ENCODE data around the gene RAPGEF5. TPM values are rescaled to one million over a fixed set of nuclear protein-coding genes. Genes with fewer than 3 reads are reported as not detected.

The RAPGEF5 gene
- total RNA-seq, 1 donor from 2014 or later = 29.7 TPM

- Histone ChIP-seq H3K9me3 (ENCODE audit: control insufficient read depth in 3 of 3, low read length in 3 of 3) (no peaks in the 10 kb centered on the region), H3K27ac (ENCODE audit: low read depth, low read length) (no peak overlapping the region), H3K4me3 (ENCODE audit: low read length in 3 of 3) (no peak overlapping the region), H3K9ac (ENCODE audit: low read depth in 1 of 3, low read length in 3 of 3) (no peak overlapping the region), H3K36me3 (ENCODE audit: control insufficient read depth in 3 of 3, insufficient read depth in 3 of 3, low read length in 3 of 3) (no peaks in the 10 kb centered on the region), H3K4me1 (ENCODE audit: control insufficient read depth in 3 of 3, insufficient read depth in 3 of 3, low read length in 3 of 3) (no peaks in the 10 kb centered on the region), H3K27me3 (ENCODE audit: control insufficient read depth in 3 of 3, insufficient read depth in 3 of 3, low read length in 3 of 3) (no peaks in the 10 kb centered on the region)
These were observed 177.5 kb downstream of the RAPGEF5 start for GRCh38 chr7:22179442-22179879.

- no peaks in the 10 kb centered on the region for H3K36me3 ChIP-seq (ENCODE audit: control insufficient read depth in 3 of 3, insufficient read depth in 3 of 3, low read length in 3 of 3)
- H3K4me3 ChIP-seq (ENCODE audit: low read length in 3 of 3) = no peak overlapping the region
- H3K9ac ChIP-seq (ENCODE audit: low read depth in 1 of 3, low read length in 3 of 3) = no peak overlapping the region
- no peaks in the 10 kb centered on the region for H3K27me3 ChIP-seq (ENCODE audit: control insufficient read depth in 3 of 3, insufficient read depth in 3 of 3, low read length in 3 of 3)
- no peaks in the 10 kb centered on the region for H3K4me1 ChIP-seq (ENCODE audit: control insufficient read depth in 3 of 3, insufficient read depth in 3 of 3, low read length in 3 of 3)
- no peak overlapping the region for H3K27ac ChIP-seq (ENCODE audit: low read depth, low read length)
- H3K9me3 ChIP-seq (ENCODE audit: control insufficient read depth in 3 of 3, low read length in 3 of 3) = no peaks in the 10 kb centered on the region
These were observed 178.2 kb downstream of the RAPGEF5 start for GRCh38 chr7:22178735-22179134.

GRCh38 chr7:22176791-22177412, 180.1 kb downstream of the RAPGEF5 start:
- Histone ChIP-seq H3K36me3 (ENCODE audit: control insufficient read depth in 3 of 3, insufficient read depth in 3 of 3, low read length in 3 of 3) (no peaks in the 10 kb centered on the region), H3K27me3 (ENCODE audit: control insufficient read depth in 3 of 3, insufficient read depth in 3 of 3, low read length in 3 of 3) (no peaks in the 10 kb centered on the region), H3K4me1 (ENCODE audit: control insufficient read depth in 3 of 3, insufficient read depth in 3 of 3, low read length in 3 of 3) (no peaks in the 10 kb centered on the region), H3K4me3 (ENCODE audit: low read length in 3 of 3) (no peak overlapping the region), H3K9me3 (ENCODE audit: control insufficient read depth in 3 of 3, low read length in 3 of 3) (no peaks in the 10 kb centered on the region), H3K9ac (ENCODE audit: low read depth in 1 of 3, low read length in 3 of 3) (no peak overlapping the region), H3K27ac (ENCODE audit: low read depth, low read length) (no peak overlapping the region)

- H3K9ac ChIP-seq (ENCODE audit: low read depth in 1 of 3, low read length in 3 of 3) = no peak overlapping the region
- H3K9me3 ChIP-seq (ENCODE audit: control insufficient read depth in 3 of 3, low read length in 3 of 3) = no peaks in the 10 kb centered on the region
- H3K36me3 ChIP-seq (ENCODE audit: control insufficient read depth in 3 of 3, insufficient read depth in 3 of 3, low read length in 3 of 3) = no peaks in the 10 kb centered on the region
- H3K27me3 ChIP-seq (ENCODE audit: control insufficient read depth in 3 of 3, insufficient read depth in 3 of 3, low read length in 3 of 3) = no peaks in the 10 kb centered on the region
- H3K4me1 ChIP-seq (ENCODE audit: control insufficient read depth in 3 of 3, insufficient read depth in 3 of 3, low read length in 3 of 3) = no peaks in the 10 kb centered on the region
- H3K4me3 ChIP-seq (ENCODE audit: low read length in 3 of 3) = no peak overlapping the region
- H3K27ac ChIP-seq (ENCODE audit: low read depth, low read length) = no peak overlapping the region
These were observed 182.4 kb downstream of the RAPGEF5 start for GRCh38 chr7:22174574-22174953.

- H3K9me3 ChIP-seq (ENCODE audit: control insufficient read depth in 3 of 3, low read length in 3 of 3) = no peaks in the 10 kb centered on the region
- no peaks in the 10 kb centered on the region for H3K27me3 ChIP-seq (ENCODE audit: control insufficient read depth in 3 of 3, insufficient read depth in 3 of 3, low read length in 3 of 3)
- H3K36me3 ChIP-seq (ENCODE audit: control insufficient read depth in 3 of 3, insufficient read depth in 3 of 3, low read length in 3 of 3) = no peaks in the 10 kb centered on the region
- no peak overlapping the region for H3K9ac ChIP-seq (ENCODE audit: low read depth in 1 of 3, low read length in 3 of 3)
- no peaks in the 10 kb centered on the region for H3K4me1 ChIP-seq (ENCODE audit: control insufficient read depth in 3 of 3, insufficient read depth in 3 of 3, low read length in 3 of 3)
- no peak overlapping the region for H3K4me3 ChIP-seq (ENCODE audit: low read length in 3 of 3)
- H3K27ac ChIP-seq (ENCODE audit: low read depth, low read length) = no peak overlapping the region
These were observed 183.0 kb downstream of the RAPGEF5 start for GRCh38 chr7:22173685-22174573.

- Histone ChIP-seq H3K27me3 (ENCODE audit: control insufficient read depth in 3 of 3, insufficient read depth in 3 of 3, low read length in 3 of 3) (no peaks in the 10 kb centered on the region), H3K4me1 (ENCODE audit: control insufficient read depth in 3 of 3, insufficient read depth in 3 of 3, low read length in 3 of 3) (no peaks in the 10 kb centered on the region), H3K9ac (ENCODE audit: low read depth in 1 of 3, low read length in 3 of 3) (no peak overlapping the region), H3K27ac (ENCODE audit: low read depth, low read length) (no peak overlapping the region), H3K9me3 (ENCODE audit: control insufficient read depth in 3 of 3, low read length in 3 of 3) (no peaks in the 10 kb centered on the region), H3K36me3 (ENCODE audit: control insufficient read depth in 3 of 3, insufficient read depth in 3 of 3, low read length in 3 of 3) (peaks cover 0 to 2% (median 0%) of the 10 kb centered on the region in 3 donors), H3K4me3 (ENCODE audit: low read length in 3 of 3) (no peak overlapping the region)
These were observed 188.8 kb downstream of the RAPGEF5 start for GRCh38 chr7:22168129-22168634.

GRCh38 chr7:22167482-22167881, 189.5 kb downstream of the RAPGEF5 start:
- H3K27me3 ChIP-seq (ENCODE audit: control insufficient read depth in 3 of 3, insufficient read depth in 3 of 3, low read length in 3 of 3) = no peaks in the 10 kb centered on the region
- H3K9ac ChIP-seq (ENCODE audit: low read depth in 1 of 3, low read length in 3 of 3) = no peak overlapping the region
- H3K4me3 ChIP-seq (ENCODE audit: low read length in 3 of 3) = no peak overlapping the region
- no peaks in the 10 kb centered on the region for H3K4me1 ChIP-seq (ENCODE audit: control insufficient read depth in 3 of 3, insufficient read depth in 3 of 3, low read length in 3 of 3)
- no peak overlapping the region for H3K27ac ChIP-seq (ENCODE audit: low read depth, low read length)
- H3K36me3 ChIP-seq (ENCODE audit: control insufficient read depth in 3 of 3, insufficient read depth in 3 of 3, low read length in 3 of 3) = peaks cover 0 to 2% (median 0%) of the 10 kb centered on the region in 3 donors
- no peaks in the 10 kb centered on the region for H3K9me3 ChIP-seq (ENCODE audit: control insufficient read depth in 3 of 3, low read length in 3 of 3)

GRCh38 chr7:22166928-22167327, 190.0 kb downstream of the RAPGEF5 start:
- Histone ChIP-seq H3K27ac (ENCODE audit: low read depth, low read length) (no peak overlapping the region), H3K36me3 (ENCODE audit: control insufficient read depth in 3 of 3, insufficient read depth in 3 of 3, low read length in 3 of 3) (peaks cover 0 to 2% (median 0%) of the 10 kb centered on the region in 3 donors), H3K4me3 (ENCODE audit: low read length in 3 of 3) (no peak overlapping the region), H3K4me1 (ENCODE audit: control insufficient read depth in 3 of 3, insufficient read depth in 3 of 3, low read length in 3 of 3) (no peaks in the 10 kb centered on the region), H3K9me3 (ENCODE audit: control insufficient read depth in 3 of 3, low read length in 3 of 3) (no peaks in the 10 kb centered on the region), H3K9ac (ENCODE audit: low read depth in 1 of 3, low read length in 3 of 3) (no peak overlapping the region), H3K27me3 (ENCODE audit: control insufficient read depth in 3 of 3, insufficient read depth in 3 of 3, low read length in 3 of 3) (no peaks in the 10 kb centered on the region)

GRCh38 chr7:22159341-22159740, 197.6 kb downstream of the RAPGEF5 start:
- no peaks in the 10 kb centered on the region for H3K9me3 ChIP-seq (ENCODE audit: control insufficient read depth in 3 of 3, low read length in 3 of 3)
- H3K9ac ChIP-seq (ENCODE audit: low read depth in 1 of 3, low read length in 3 of 3) = no peak overlapping the region
- no peaks in the 10 kb centered on the region for H3K27me3 ChIP-seq (ENCODE audit: control insufficient read depth in 3 of 3, insufficient read depth in 3 of 3, low read length in 3 of 3)
- H3K4me3 ChIP-seq (ENCODE audit: low read length in 3 of 3) = no peak overlapping the region
- H3K4me1 ChIP-seq (ENCODE audit: control insufficient read depth in 3 of 3, insufficient read depth in 3 of 3, low read length in 3 of 3) = no peaks in the 10 kb centered on the region
- H3K36me3 ChIP-seq (ENCODE audit: control insufficient read depth in 3 of 3, insufficient read depth in 3 of 3, low read length in 3 of 3) = peaks cover 0 to 4% (median 0%) of the 10 kb centered on the region in 3 donors
- no peak overlapping the region for H3K27ac ChIP-seq (ENCODE audit: low read depth, low read length)

- peaks cover 0 to 4% (median 0%) of the 10 kb centered on the region in 3 donors for H3K36me3 ChIP-seq (ENCODE audit: control insufficient read depth in 3 of 3, insufficient read depth in 3 of 3, low read length in 3 of 3)
- H3K9me3 ChIP-seq (ENCODE audit: control insufficient read depth in 3 of 3, low read length in 3 of 3) = no peaks in the 10 kb centered on the region
- H3K9ac ChIP-seq (ENCODE audit: low read depth in 1 of 3, low read length in 3 of 3) = no peak overlapping the region
- no peak overlapping the region for H3K27ac ChIP-seq (ENCODE audit: low read depth, low read length)
- no peak overlapping the region for H3K4me3 ChIP-seq (ENCODE audit: low read length in 3 of 3)
- H3K27me3 ChIP-seq (ENCODE audit: control insufficient read depth in 3 of 3, insufficient read depth in 3 of 3, low read length in 3 of 3) = no peaks in the 10 kb centered on the region
- H3K4me1 ChIP-seq (ENCODE audit: control insufficient read depth in 3 of 3, insufficient read depth in 3 of 3, low read length in 3 of 3) = no peaks in the 10 kb centered on the region
These were observed 199.4 kb downstream of the RAPGEF5 start for GRCh38 chr7:22157552-22157951.

All from skeletal muscle tissue (tissue), 4 donors.